ENCODE measurements around the gene HKDC1.
"Not testable (repeated sequence)": the region's sequence is repeated elsewhere in the genome, so short reads cannot be mapped to it uniquely, and the experiment has no call there.

Gene HKDC1

GRCh38 chr10:69281507-69282413, 61.6 kb downstream of the HKDC1 start:
- no peak for DNase-seq (ENCODE audit: low spot score)

DNA sequence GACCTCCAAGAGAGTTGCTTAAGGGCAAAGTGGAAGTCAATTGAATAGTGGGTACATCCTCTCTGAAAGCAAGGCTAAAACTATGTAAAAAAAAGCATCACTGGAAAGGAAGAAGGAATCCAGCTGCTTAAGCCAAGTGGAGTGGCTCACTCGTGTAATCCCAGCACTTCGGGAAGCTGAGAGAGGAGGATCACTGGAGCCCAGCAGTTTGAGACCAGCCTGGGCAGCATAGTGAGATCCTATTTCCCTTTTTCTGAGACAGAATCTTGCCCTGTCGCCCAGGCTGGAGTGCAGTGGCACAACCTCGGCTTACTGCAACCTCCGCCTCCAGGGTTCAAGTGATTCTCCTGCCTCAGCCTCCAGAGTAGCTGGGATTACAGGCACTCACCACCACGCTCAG, 64.3 kb downstream of the HKDC1 start:
- not testable (repeated sequence) for DNase-seq (ENCODE audit: low spot score)

DNA sequence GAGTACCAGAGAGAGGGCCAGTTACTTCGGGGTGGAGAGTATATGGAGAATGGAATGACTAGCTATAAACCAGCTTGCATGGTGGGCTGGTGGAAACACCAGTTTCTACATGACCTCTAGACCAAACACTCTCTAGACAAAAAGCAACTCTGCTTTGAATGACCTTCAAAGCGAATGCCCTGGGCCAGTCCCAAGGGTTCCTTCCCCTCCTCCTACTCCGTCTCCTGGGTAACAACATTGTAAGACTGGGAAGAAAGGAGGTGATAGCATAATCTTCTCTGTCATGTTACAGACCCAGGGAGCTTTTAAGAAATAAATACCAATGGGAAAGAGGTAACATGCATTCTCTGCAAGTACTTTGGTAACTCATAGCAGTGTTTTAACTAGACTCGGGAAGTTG, 65.6 kb downstream of the HKDC1 start:
- DNase-seq (ENCODE audit: low spot score) = no peak

- DNase-seq (ENCODE audit: low spot score) = no peak
Measured at GRCh38 chr10:69287181-69287580, 67.0 kb downstream of the HKDC1 start.

GRCh38 chr10:69290993-69291392, 70.9 kb downstream of the HKDC1 start:
- DNase-seq (ENCODE audit: low spot score) = no peak

DNA sequence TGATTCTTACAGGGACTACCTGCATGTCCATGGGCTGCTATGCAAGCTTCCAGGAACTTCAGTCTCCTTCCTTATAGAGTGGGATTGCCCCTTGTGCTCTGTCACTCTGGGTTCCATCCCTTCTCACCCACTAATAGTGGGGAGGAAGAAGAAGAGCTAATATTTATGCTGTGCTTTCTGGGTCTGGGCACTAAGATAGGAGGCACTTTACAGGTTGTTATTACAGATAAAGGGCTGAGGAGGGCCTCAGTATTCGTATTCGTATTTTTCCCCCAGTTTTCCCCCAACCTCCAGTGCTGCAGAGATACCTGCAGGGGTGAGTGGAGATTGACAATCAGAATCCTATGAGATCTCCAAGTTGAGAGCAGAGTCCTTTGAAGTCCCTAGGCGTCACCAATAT, 72.3 kb downstream of the HKDC1 start:
- DNase-seq (ENCODE audit: low spot score) = no peak

- DNase-seq (ENCODE audit: low spot score) = no peak
Measured at GRCh38 chr10:69295027-69295636, 75.0 kb downstream of the HKDC1 start.

DNA sequence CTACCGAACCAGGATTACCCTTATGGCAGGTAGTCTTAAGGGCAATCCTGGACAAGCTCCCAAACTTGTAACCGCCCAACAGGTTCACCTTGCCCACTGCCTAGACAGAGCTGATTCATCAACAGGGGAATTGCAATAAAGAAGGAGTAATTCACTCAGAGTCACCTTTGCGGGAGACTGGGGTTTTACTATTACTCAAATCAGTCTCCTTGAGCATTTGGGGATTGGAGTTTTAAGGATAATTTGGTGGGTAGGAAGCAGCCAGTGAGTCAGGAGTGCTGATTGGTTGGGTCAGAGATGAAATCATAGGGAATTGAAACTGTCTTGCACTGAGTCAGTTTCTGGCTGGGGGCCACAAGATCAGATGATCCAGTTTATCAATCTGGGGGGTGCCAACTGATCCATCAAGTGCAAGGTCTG, 83.5 kb downstream of the HKDC1 start:
- DNase-seq (ENCODE audit: low spot score) = no peak

GRCh38 chr10:69306421-69306820, 86.3 kb downstream of the HKDC1 start:
- DNase-seq (ENCODE audit: low spot score) = no peak

- DNase-seq (ENCODE audit: low spot score) = no peak
Measured at GRCh38 chr10:69307434-69307833, 87.3 kb downstream of the HKDC1 start.

GRCh38 chr10:69308304-69308703, 88.2 kb downstream of the HKDC1 start:
- not testable (repeated sequence) for DNase-seq (ENCODE audit: low spot score)

- no peak for DNase-seq (ENCODE audit: low spot score)
Measured at GRCh38 chr10:69311309-69311708, 91.2 kb downstream of the HKDC1 start.

DNA sequence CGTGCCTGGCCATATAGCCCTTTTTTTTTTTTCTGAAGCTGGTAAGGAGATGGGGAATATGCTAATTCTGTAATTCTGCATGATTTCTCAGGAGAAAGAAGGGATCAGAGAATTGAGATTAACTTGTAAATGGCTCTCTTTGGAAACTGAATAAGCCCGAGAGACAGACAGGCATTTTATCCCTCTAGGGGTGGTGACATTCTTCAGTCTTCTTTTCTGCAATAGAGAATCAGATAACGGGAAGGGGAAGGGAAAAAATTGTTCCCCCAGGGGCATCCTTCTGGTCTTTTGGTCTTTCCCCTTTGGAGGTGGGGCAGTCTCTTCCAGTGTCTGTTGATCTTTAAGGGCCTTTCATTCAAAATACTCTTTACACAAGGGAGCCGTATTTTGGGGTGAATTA, 92.4 kb downstream of the HKDC1 start:
- DNase-seq (ENCODE audit: low spot score) = no peak

DNA sequence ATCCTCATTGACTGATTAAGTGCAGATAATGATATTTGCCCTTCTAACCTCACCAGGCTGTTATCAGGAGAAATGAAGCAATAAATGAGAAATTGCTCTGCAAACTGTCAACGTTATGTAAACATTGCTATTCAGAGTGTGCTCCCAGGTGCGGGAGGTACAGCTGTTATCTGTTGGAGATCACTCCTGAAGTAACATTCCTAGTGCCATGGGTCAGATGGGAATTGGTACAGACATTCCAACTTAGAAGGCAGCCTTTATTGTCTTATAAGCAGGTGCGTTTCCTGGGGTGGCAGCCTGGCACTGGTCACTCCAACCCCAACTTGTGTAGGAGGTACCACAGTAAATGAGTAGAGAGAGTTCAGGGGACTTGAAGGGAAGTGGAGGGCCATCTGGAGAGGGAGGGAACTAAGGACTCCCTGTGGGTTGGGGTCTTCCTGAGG, 95.0 kb downstream of the HKDC1 start:
- DNase-seq (ENCODE audit: low spot score) = no peak

GRCh38 chr10:69315610-69316312, 95.6 kb downstream of the HKDC1 start:
- DNase-seq (ENCODE audit: low spot score) = no peak

- DNase-seq (ENCODE audit: low spot score) = no peak
Measured at GRCh38 chr10:69316313-69317059, 96.4 kb downstream of the HKDC1 start.

Measured in CD4-positive, alpha-beta T cell treated with Interleukin-2 at 100 ng/mL for 4 hours (primary cell).